ENCODE results near the gene CAPZA1.
A peak's percentile ranks its signal among the peaks of the same experiment; 100 is the strongest.

The CAPZA1 gene

GRCh38 chr1:112704934-112705627 is 85.4 kb downstream of the CAPZA1 start:
- TF ChIP-seq MAX (IDR thresholded peaks at IDR 0.05; ENCODE audit: low read depth, low read length), result peak; percentile 40
- no peak for TF ChIP-seq CTCF (IDR thresholded peaks at IDR 0.05; ENCODE audit: low read depth, low read length)
- 0 out of 2 replicates have a peak, but pooled peaks have one; percentile 36 for TF ChIP-seq MYC (IDR thresholded peaks at IDR 0.05; ENCODE audit: low read depth, low read length)
- TF ChIP-seq POLR2A (IDR thresholded peaks at IDR 0.05; ENCODE audit: extremely low read depth, insufficient read length), result peak; percentile 65
- peak overlapping the region; percentile 37 for H3K4me3 ChIP-seq (ENCODE audit: low read depth, low read length)
- peak; percentile 93 for DNase-seq (ENCODE audit: low read depth)

DNA sequence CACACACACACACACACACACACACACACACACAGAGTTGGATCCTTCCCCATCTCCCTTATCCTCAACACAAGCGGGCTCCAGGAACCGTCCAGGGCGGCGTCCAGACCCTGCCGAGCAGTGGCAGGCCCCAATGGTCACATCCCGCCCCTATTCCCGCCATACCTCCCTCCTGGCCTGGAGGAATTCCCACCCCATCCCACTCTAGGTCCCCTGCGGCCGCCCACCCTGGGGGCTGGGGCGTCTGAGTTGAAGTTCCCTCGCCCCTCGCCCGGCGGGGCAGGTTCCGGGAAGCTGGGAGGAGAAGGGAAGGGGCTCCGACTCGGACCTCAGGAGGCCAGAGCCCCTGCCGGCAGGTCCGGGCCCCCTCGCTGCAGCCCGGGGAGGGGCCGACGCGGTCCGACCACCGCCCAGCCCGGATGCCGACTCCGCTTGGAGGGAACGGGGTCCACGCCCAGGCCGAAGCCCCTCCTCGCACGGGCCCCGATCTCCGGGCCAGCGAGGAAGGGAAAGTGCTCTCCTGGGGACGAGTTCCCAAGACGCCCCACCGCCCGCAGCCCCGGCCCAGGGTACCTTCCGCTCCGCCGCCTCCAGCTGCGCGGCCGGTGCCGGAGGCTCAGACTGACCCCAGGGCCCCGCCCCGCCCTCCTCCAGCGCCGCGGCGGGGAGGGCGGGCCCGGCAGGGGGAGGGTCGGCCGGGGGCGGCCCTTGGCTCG is 87.0 kb downstream of the CAPZA1 start, which contains the start of gene RHOC:
Gene RHOC, minus strand, starts transcription at position 623 of the 716 bp plus-strand sequence. CDS start 3,328 bp downstream, outside the sequence.
- DNase-seq (ENCODE audit: low read depth), result peak; percentile 79

GRCh38 chr1:112707221-112708001 is 87.8 kb downstream of the CAPZA1 start:
- TF ChIP-seq POLR2A (IDR thresholded peaks at IDR 0.05; ENCODE audit: extremely low read depth, insufficient read length) (no peak), CTCF (IDR thresholded peaks at IDR 0.05; ENCODE audit: low read depth, low read length) (peak; percentile 85)
- DNase-seq (ENCODE audit: low read depth), result peak; percentile 87
- peak overlapping the region; percentile 48 for H3K4me3 ChIP-seq (ENCODE audit: low read depth, low read length)

More for the DNA sequence above, 87.0 kb downstream of the CAPZA1 start, which contains the start of gene RHOC:
- H3K4me3 ChIP-seq (ENCODE audit: low read depth, low read length), result peak within 1 kb of the TSS; percentile 50
- TF ChIP-seq POLR2A (IDR thresholded peaks at IDR 0.05; ENCODE audit: extremely low read depth, insufficient read length), result peak; percentile 36
- TF ChIP-seq MAX (IDR thresholded peaks at IDR 0.05; ENCODE audit: low read depth, low read length), result no peak

DNA sequence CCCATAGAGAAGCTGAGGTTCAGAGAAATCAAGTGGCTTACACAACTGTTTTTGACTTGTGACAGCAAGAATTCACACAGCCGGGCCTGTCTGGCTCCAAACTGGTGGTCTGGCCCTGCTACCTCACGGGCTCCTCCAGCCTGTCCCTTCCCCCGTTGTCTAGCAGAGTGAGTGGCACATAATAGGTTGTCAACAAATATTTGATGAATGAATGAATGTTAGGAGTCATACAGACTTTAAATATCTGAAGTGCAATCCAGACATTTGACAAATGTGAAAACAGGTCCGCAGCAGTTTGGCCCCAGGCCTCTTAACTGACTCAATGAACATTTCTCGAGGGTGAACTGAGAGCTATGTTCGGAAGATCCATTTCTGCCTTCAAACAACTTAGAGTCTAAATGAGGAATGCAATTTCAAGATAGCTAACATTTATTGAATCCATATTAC is 88.4 kb downstream of the CAPZA1 start:
- H3K4me3 ChIP-seq (ENCODE audit: low read depth, low read length), result no peak overlapping the region
- TF ChIP-seq MYC (IDR thresholded peaks at IDR 0.05; ENCODE audit: low read depth, low read length) (no peak), CTCF (IDR thresholded peaks at IDR 0.05; ENCODE audit: low read depth, low read length) (no peak), MAX (IDR thresholded peaks at IDR 0.05; ENCODE audit: low read depth, low read length) (no peak), POLR2A (IDR thresholded peaks at IDR 0.05; ENCODE audit: extremely low read depth, insufficient read length) (no peak)
- no peak for DNase-seq (ENCODE audit: low read depth)

GRCh38 chr1:112708489-112708888 is 88.9 kb downstream of the CAPZA1 start:
- no peak for TF ChIP-seq MYC (IDR thresholded peaks at IDR 0.05; ENCODE audit: low read depth, low read length)
- no peak for TF ChIP-seq MAX (IDR thresholded peaks at IDR 0.05; ENCODE audit: low read depth, low read length)
- TF ChIP-seq CTCF (IDR thresholded peaks at IDR 0.05; ENCODE audit: low read depth, low read length), result no peak
- TF ChIP-seq POLR2A (IDR thresholded peaks at IDR 0.05; ENCODE audit: extremely low read depth, insufficient read length), result no peak
- DNase-seq (ENCODE audit: low read depth), result no peak
- no peak overlapping the region for H3K4me3 ChIP-seq (ENCODE audit: low read depth, low read length)
